ENCODE measurements around the gene CST3. TPM values are rescaled to one million over a fixed set of nuclear protein-coding genes. Genes with fewer than 3 reads are reported as not detected.

Gene CST3
- total RNA-seq, 1 donor from 2014 or later = 82.7 TPM

DNA sequence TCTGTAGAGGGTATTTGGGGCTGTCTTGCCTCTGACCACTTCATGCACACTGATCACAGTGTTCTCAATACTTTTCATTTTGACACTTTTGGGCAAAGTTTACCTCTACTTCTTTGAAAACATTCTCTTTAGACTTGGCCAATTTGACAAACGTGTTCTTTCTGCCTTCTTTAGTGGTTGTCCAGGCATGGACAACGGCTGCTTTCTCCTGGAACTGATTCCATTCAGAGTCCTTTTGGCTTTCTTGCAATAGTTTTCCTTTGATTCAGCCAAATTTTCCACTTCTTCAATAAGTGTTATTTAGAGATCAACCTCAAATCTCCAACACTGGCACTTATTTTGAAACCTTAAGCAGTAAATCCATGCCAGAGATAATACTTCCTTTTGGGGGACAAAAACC lies 25.4 kb downstream of the CST3 start:
- no peak for DNase-seq (ENCODE audit: low read depth)
- no peak for TF ChIP-seq CTCF (IDR thresholded peaks at IDR 0.05; ENCODE audit: insufficient read depth, low read length, severe bottlenecking)
- Histone ChIP-seq H3K27me3 (ENCODE audit: control insufficient read depth, insufficient read depth, low read length) (no peaks in the 10 kb centered on the region), H3K36me3 (ENCODE audit: control insufficient read depth, insufficient read depth, low read length) (no peaks in the 10 kb centered on the region), H3K4me3 (ENCODE audit: low read depth, low read length) (no peak overlapping the region)
- no peak for FAIRE-seq

- Histone ChIP-seq H3K36me3 (ENCODE audit: control insufficient read depth, insufficient read depth, low read length) (no peaks in the 10 kb centered on the region), H3K4me3 (ENCODE audit: low read depth, low read length) (no peak overlapping the region), H3K27me3 (ENCODE audit: control insufficient read depth, insufficient read depth, low read length) (no peaks in the 10 kb centered on the region)
- TF ChIP-seq CTCF (IDR thresholded peaks at IDR 0.05; ENCODE audit: insufficient read depth, low read length, severe bottlenecking) = no peak
- FAIRE-seq = no peak
- no peak for DNase-seq (ENCODE audit: low read depth)
These were observed 28.2 kb downstream of the CST3 start for GRCh38 chr20:23609486-23610109.

DNA sequence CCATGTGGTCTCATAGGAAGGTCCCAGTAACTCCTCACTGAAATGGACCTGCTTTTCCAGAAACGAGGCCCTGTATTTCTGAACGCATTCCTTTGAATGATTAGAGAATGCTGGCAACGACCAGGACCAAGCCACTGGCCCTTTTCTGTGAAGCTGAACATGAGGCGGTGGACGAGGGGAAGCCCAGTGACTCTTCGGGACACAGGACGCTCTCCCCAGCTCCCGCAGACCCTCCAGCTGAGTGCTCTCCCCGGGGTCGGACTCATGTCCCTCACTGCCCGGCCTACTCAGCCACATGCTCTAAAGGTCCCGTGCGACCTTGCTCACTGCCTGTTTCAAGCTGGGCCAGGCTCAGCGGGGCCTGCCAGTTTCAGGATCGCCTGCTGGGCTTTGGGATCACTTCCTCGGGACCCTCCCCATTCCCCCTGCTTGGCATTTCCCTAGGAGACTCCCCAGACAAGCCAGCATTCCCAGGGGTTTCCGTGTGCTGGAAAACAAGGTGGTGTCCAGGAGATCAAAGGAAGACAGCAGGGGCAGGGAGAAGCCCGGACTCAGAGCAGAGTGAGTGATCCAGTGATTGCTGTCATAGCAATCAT lies 29.4 kb downstream of the CST3 start:
- Histone ChIP-seq H3K36me3 (ENCODE audit: control insufficient read depth, insufficient read depth, low read length) (no peaks in the 10 kb centered on the region), H3K4me3 (ENCODE audit: low read depth, low read length) (no peak overlapping the region), H3K27me3 (ENCODE audit: control insufficient read depth, insufficient read depth, low read length) (no peaks in the 10 kb centered on the region)
- DNase-seq (ENCODE audit: low read depth) = no peak
- no peak for FAIRE-seq
- TF ChIP-seq CTCF (IDR thresholded peaks at IDR 0.05; ENCODE audit: insufficient read depth, low read length, severe bottlenecking) = no peak

- DNase-seq (ENCODE audit: low read depth) = no peak
- no peaks in the 10 kb centered on the region for H3K27me3 ChIP-seq (ENCODE audit: control insufficient read depth, insufficient read depth, low read length)
- no peak overlapping the region for H3K4me3 ChIP-seq (ENCODE audit: low read depth, low read length)
- no peak for TF ChIP-seq CTCF (IDR thresholded peaks at IDR 0.05; ENCODE audit: insufficient read depth, low read length, severe bottlenecking)
- FAIRE-seq = no peak
- no peaks in the 10 kb centered on the region for H3K36me3 ChIP-seq (ENCODE audit: control insufficient read depth, insufficient read depth, low read length)
These were observed 30.1 kb downstream of the CST3 start for GRCh38 chr20:23607497-23608245.

DNA sequence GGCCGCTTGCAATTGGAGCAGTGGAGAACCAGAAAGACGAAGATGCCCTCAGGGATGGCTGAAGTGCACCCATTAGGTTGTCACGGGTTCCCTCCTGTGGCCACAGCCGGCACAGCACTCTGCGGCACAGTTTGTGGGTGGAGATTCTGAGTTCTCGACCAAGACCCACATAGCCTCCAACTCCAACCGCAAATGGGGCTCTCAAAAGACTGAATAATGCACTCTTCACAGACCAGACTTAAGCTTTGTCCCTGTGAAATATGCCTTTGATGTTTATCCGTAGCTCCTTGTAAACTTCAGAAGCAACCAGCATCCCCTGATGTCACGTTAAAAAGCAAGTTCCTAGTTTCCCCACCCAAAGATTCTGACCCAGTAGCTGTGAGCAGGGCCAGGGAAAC lies 31.1 kb downstream of the CST3 start:
- no peaks in the 10 kb centered on the region for H3K27me3 ChIP-seq (ENCODE audit: control insufficient read depth, insufficient read depth, low read length)
- peak; percentile 68 for DNase-seq (ENCODE audit: low read depth)
- H3K4me3 ChIP-seq (ENCODE audit: low read depth, low read length) = no peak overlapping the region
- TF ChIP-seq CTCF (IDR thresholded peaks at IDR 0.05; ENCODE audit: insufficient read depth, low read length, severe bottlenecking) = peak; percentile 98
- no peak for FAIRE-seq
- no peaks in the 10 kb centered on the region for H3K36me3 ChIP-seq (ENCODE audit: control insufficient read depth, insufficient read depth, low read length)
